H9 (cell line): Measurements from ENCODE around the gene DOCK10. TPM values are rescaled to one million over a fixed set of nuclear protein-coding genes. Genes with fewer than 3 reads are reported as not detected.

Source experiments
- DNase-seq: peaks from one replicate; pipeline ENCODE4 v3.0.0-alpha.2; 2017
- H2AFZ ChIP-seq: one replicate; pipeline ENCODE4 v1.6.1; 2013; ENCODE audit warnings: mild to moderate bottlenecking, low read length, control low read depth, moderate library complexity
- H2AK5ac ChIP-seq: 2 replicates; pipeline ENCODE4 v1.6.1; 2013; ENCODE audit warnings: low read length, control low read depth, mixed read lengths; ENCODE audit not compliant: insufficient read length
- H2BK120ac ChIP-seq: one replicate; pipeline ENCODE4 v1.6.1; 2013; ENCODE audit warnings: low read depth, mild to moderate bottlenecking, low read length, control low read depth, inconsistent platforms; ENCODE audit not compliant: poor library complexity, severe bottlenecking
- H2BK12ac ChIP-seq: 2 replicates; pipeline ENCODE4 v1.6.1; 2013; ENCODE audit warnings: low read length, control low read depth, mixed read lengths, low read depth; ENCODE audit not compliant: insufficient read length
- H2BK15ac ChIP-seq: 2 replicates; pipeline ENCODE4 v1.6.1; 2013; ENCODE audit warnings: low read depth, low read length, control low read depth
- H2BK20ac ChIP-seq: one replicate; pipeline ENCODE4 v1.6.1; 2013; ENCODE audit warnings: low read depth, mild to moderate bottlenecking, low read length, control low read depth, inconsistent platforms; ENCODE audit not compliant: poor library complexity, severe bottlenecking
- H2BK5ac ChIP-seq: 2 replicates; pipeline ENCODE4 v1.6.1; 2013; ENCODE audit warnings: low read length, control low read depth, mixed read lengths; ENCODE audit not compliant: insufficient read length
- H3K14ac ChIP-seq: 2 replicates; pipeline ENCODE4 v1.6.1; 2013; ENCODE audit warnings: low read length, control low read depth; ENCODE audit not compliant: insufficient read depth
- H3K18ac ChIP-seq: 2 replicates; pipeline ENCODE4 v1.6.1; 2013; ENCODE audit warnings: low read depth, mild to moderate bottlenecking, mixed read lengths, low read length, control low read depth; ENCODE audit not compliant: insufficient read length
- H3K23ac ChIP-seq: 2 replicates; pipeline ENCODE4 v1.6.1; 2013; ENCODE audit warnings: low read length, control low read depth, mixed read lengths, low read depth; ENCODE audit not compliant: insufficient read length
- H3K23me2 ChIP-seq: 2 replicates; pipeline ENCODE4 v1.6.1; 2013; ENCODE audit warnings: low read depth, mild to moderate bottlenecking, mixed read lengths, low read length, control low read depth; ENCODE audit not compliant: insufficient read length, poor library complexity, severe bottlenecking
- H3K27ac ChIP-seq: 2 replicates; pipeline ENCODE4 v1.5.1; 2013; ENCODE audit warnings: low read length, control low read depth, mixed read lengths, low read depth; ENCODE audit not compliant: insufficient read length
- H3K27me3 ChIP-seq: 2 replicates; pipeline ENCODE4 v1.6.1; 2013; ENCODE audit warnings: low read length, control low read depth, inconsistent platforms; ENCODE audit not compliant: insufficient read depth
- H3K4ac ChIP-seq: 2 replicates; pipeline ENCODE4 v1.6.1; 2013; ENCODE audit warnings: low read depth, mild to moderate bottlenecking, control low read depth, inconsistent platforms, low read length, moderate library complexity
- H3K4me1 ChIP-seq: 2 replicates; pipeline ENCODE4 v1.6.1; 2013; ENCODE audit warnings: low read length, control low read depth, inconsistent platforms; ENCODE audit not compliant: insufficient read depth
- H3K4me2 ChIP-seq: 2 replicates; pipeline ENCODE4 v1.6.1; 2013; ENCODE audit warnings: low read length, control low read depth, mixed read lengths; ENCODE audit not compliant: insufficient read length, insufficient read depth
- H3K56ac ChIP-seq: 2 replicates; pipeline ENCODE4 v1.6.1; 2013; ENCODE audit warnings: low read depth, mild to moderate bottlenecking, mixed read lengths, low read length, control low read depth; ENCODE audit not compliant: insufficient read length
- H3K79me1 ChIP-seq: 2 replicates; pipeline ENCODE4 v1.6.1; 2013; ENCODE audit warnings: low read depth, mild to moderate bottlenecking, moderate library complexity, low read length, control low read depth, inconsistent platforms; ENCODE audit not compliant: insufficient read depth, poor library complexity, severe bottlenecking
- H3K79me2 ChIP-seq: 2 replicates; pipeline ENCODE4 v1.6.1; 2013; ENCODE audit warnings: low read length, control low read depth, inconsistent platforms; ENCODE audit not compliant: insufficient read depth
- H3K9ac ChIP-seq: 2 replicates; pipeline ENCODE4 v1.6.1; 2013; ENCODE audit warnings: low read length, control low read depth, mixed read lengths; ENCODE audit not compliant: insufficient read length; ENCODE audit errors: extremely low read depth
- H3K9me3 ChIP-seq: one replicate; pipeline ENCODE4 v1.6.1; 2013; ENCODE audit warnings: low read depth, low read length, inconsistent platforms; ENCODE audit not compliant: control insufficient read depth
- H3T11ph ChIP-seq: one replicate; pipeline ENCODE4 v1.6.1; 2013; ENCODE audit warnings: mild to moderate bottlenecking, low read length, control low read depth, inconsistent platforms
- H4K20me1 ChIP-seq: one replicate; pipeline ENCODE4 v1.6.1; 2013; ENCODE audit not compliant: control insufficient read depth, insufficient read length, insufficient read depth
- H4K5ac ChIP-seq: 2 replicates; pipeline ENCODE4 v1.6.1; 2013; ENCODE audit warnings: low read depth, mild to moderate bottlenecking, mixed read lengths, low read length, control low read depth; ENCODE audit not compliant: insufficient read length
- H4K8ac ChIP-seq: replicated peaks from 2 replicates; pipeline ENCODE4 v1.6.1; 2013; ENCODE audit warnings: low read length, control low read depth, mixed read lengths, low read depth; ENCODE audit not compliant: insufficient read length
- H4K91ac ChIP-seq: 2 replicates; pipeline ENCODE4 v1.6.1; 2013; ENCODE audit warnings: low read depth, mild to moderate bottlenecking, moderate library complexity, mixed read lengths, low read length, control low read depth; ENCODE audit not compliant: insufficient read length
- H3K27ac Mint-ChIP-seq, 3 experiments: 2 replicates in 2 of 3; 3 replicates in 1 of 3; pipeline ENCODE4 v1.8.0; 2020 to 2021; ENCODE audit warnings: mixed read lengths in 3 of 3, mild to moderate bottlenecking in 1 of 3, moderate library complexity in 1 of 3
- H3K27me3 Mint-ChIP-seq: 2 replicates; pipeline ENCODE4 v1.8.0; 2021; ENCODE audit warnings: low read depth, mild to moderate bottlenecking, moderate library complexity, mixed read lengths
- H3K36me3 Mint-ChIP-seq, 3 experiments: 2 replicates in 2 of 3; 3 replicates in 1 of 3; pipeline ENCODE4 v1.8.0; 2020 to 2021; ENCODE audit warnings: low read depth in 3 of 3, mixed read lengths in 3 of 3; ENCODE audit not compliant: insufficient read depth in 1 of 3
- H3K4me1 Mint-ChIP-seq, 2 experiments: 2 replicates each; pipeline ENCODE4 v1.8.0; 2020; ENCODE audit warnings: mixed read lengths in 2 of 2
- H3K4me3 Mint-ChIP-seq, 2 experiments: 2 replicates in 1 of 2; 3 replicates in 1 of 2; pipeline ENCODE4 v1.8.0; 2020 to 2021; ENCODE audit warnings: mild to moderate bottlenecking in 2 of 2, mixed read lengths in 2 of 2, moderate library complexity in 1 of 2
- H3K9me3 Mint-ChIP-seq, 2 experiments: 2 replicates in 1 of 2; 3 replicates in 1 of 2; pipeline ENCODE4 v1.8.0; 2020; ENCODE audit warnings: mild to moderate bottlenecking in 2 of 2, mixed read lengths in 2 of 2, moderate library complexity in 1 of 2
- WGBS: extraction: QIAGEN DNeasy Blood & Tissue Kit; methylation state at CpG from one replicate; pipeline ENCODE4 v1.1.7; 2013; ENCODE audit warnings: missing lambda C conversion rate, low lambda C conversion rate, mixed read lengths; ENCODE audit not compliant: insufficient read length; ENCODE audit errors: extremely low coverage; 5-methylcytosine and 5-hydroxymethylcytosine counted together
- total RNA-seq: library from RNA; stranded (reverse); gene quantifications from 2 replicates; pipeline ENCODE4 v1.2.1, GENCODE V29; 2021
- TF ChIP-seq, protein P1 (sequence below): fragments of 200-600 bp; sonication (generic); conservative IDR thresholded peaks from 3 replicates; pipeline ENCODE4 v1.8.0; 2021; ENCODE audit warnings: antibody characterized with exemption, mild to moderate bottlenecking

DOCK10 gene
- total RNA-seq, 1 experiment from 2014 or later, result 0.79 TPM

DNA sequence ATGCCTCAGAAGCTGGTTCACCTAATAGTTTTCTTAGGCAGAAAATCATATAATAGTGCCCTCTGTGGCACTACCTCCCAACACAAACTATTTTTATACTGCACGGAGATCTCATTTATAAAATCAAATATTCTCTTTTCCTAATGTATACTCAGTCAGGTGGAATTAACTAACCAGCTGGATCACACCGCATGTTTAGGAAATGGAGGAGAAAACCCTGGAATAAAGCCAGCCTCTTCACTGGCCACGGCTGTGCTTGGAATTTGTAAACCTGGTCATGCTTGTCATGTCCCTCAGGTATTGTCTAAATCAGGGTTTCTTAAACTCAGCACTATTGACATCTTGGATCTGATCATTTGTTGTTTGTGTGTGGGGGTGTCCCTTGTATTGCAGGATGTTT is 85.6 kb downstream of the DOCK10 start:
- Mint-ChIP-seq H3K27ac (no peak overlapping the region; a peak in 1 of 7 replicates), H3K4me3 (no peak overlapping the region), H3K9me3 (no peaks in the 10 kb centered on the region), H3K27me3 (no peaks in the 10 kb centered on the region), H3K36me3 (no peaks in the 10 kb centered on the region), H3K4me1 (0 out of 4 replicates have a peak, but pooled peaks cover 0 to 2% of the 10 kb centered on the region in 2 experiments)
- H3K14ac ChIP-seq, result no peak overlapping the region
- DNase-seq, result no peak
- H2BK12ac ChIP-seq, result no peak overlapping the region
- no peaks in the 10 kb centered on the region for H4K20me1 ChIP-seq
- H3K4me2 ChIP-seq, result no peak overlapping the region
- H2AFZ ChIP-seq, result no peak overlapping the region
- no peaks in the 10 kb centered on the region for H3K79me1 ChIP-seq
- H3K18ac ChIP-seq, result no peak overlapping the region
- TF ChIP-seq, protein P1, sequence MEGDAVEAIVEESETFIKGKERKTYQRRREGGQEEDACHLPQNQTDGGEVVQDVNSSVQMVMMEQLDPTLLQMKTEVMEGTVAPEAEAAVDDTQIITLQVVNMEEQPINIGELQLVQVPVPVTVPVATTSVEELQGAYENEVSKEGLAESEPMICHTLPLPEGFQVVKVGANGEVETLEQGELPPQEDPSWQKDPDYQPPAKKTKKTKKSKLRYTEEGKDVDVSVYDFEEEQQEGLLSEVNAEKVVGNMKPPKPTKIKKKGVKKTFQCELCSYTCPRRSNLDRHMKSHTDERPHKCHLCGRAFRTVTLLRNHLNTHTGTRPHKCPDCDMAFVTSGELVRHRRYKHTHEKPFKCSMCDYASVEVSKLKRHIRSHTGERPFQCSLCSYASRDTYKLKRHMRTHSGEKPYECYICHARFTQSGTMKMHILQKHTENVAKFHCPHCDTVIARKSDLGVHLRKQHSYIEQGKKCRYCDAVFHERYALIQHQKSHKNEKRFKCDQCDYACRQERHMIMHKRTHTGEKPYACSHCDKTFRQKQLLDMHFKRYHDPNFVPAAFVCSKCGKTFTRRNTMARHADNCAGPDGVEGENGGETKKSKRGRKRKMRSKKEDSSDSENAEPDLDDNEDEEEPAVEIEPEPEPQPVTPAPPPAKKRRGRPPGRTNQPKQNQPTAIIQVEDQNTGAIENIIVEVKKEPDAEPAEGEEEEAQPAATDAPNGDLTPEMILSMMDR, result no peak
- H3K27me3 ChIP-seq, result no peaks in the 10 kb centered on the region
- no peak overlapping the region for H3K9ac ChIP-seq
- H3K9me3 ChIP-seq, result no peaks in the 10 kb centered on the region
- no peak overlapping the region for H4K91ac ChIP-seq
- no peak overlapping the region for H3K23ac ChIP-seq
- H2AK5ac ChIP-seq, result no peak overlapping the region
- no peak overlapping the region for H2BK5ac ChIP-seq
- H4K8ac ChIP-seq, result no peak overlapping the region
- no peaks in the 10 kb centered on the region for H3K4me1 ChIP-seq
- WGBS, result no CpG with 5 or more reads among the region's 3 CpGs
- no peaks in the 10 kb centered on the region for H3K23me2 ChIP-seq
- H3K79me2 ChIP-seq, result no peaks in the 10 kb centered on the region
- H3K27ac ChIP-seq, result no peak overlapping the region
- H4K5ac ChIP-seq, result no peak overlapping the region
- H3K56ac ChIP-seq, result no peak overlapping the region
- no peak overlapping the region for H3T11ph ChIP-seq
- H2BK15ac ChIP-seq, result no peak overlapping the region
- H2BK20ac ChIP-seq, result no peak overlapping the region
- H3K4ac ChIP-seq, result no peak overlapping the region
- no peak overlapping the region for H2BK120ac ChIP-seq
